Measurements from ENCODE around the gene RPL13. TPM values are rescaled to one million over a fixed set of nuclear protein-coding genes. Genes with fewer than 3 reads are reported as not detected.

The RPL13 gene
- total and polyA plus RNA-seq, 9 of the 15 experiments (the other 6 are each of a cell fraction or from before 2014, with no cell fraction given), result 227 to 6,042 (median 1,633) TPM

DNA sequence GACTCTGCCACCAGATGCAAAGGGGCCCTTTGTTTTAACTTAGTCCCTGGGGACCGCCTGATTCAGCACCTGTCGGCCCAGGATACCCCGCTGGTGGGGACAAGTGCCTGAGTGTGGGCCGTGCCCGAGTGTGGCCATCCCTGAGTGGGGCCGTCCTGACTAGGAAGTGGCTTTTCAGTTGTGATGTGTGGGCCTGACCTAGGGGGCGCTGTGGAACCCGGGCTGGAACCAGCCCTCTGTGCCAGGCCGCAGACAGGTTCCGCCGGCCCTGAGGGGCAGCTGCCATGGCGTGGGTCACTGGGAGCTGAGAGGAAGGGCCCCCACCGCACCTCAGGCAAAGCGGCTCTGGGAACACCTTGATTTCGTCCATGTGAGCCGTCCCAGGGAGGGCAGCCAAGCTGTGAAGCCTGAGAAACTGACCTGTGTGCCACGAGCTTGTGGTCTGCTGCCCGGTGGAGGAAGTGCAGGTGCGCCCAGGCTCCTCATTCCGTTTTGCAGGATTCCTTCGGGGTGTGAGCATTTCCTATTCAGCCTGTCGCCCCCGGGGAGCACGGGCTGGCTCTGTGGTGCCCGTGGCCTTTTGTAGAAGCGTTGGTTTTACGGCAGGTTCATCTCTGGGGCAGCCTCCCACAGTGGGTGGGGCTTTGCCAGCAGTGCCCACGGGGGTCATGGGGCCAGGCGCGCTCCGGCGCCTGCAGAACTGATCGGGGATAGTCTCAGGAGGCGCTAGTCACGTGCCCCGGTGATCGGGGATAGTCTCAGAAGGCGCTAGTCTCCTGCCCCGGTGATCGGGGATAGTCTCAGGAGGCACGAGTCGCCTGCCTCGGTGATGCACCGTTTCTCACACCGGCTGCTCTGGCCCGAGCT, 5.3 kb downstream of the RPL13 start (continued):
- TF ChIP-seq, protein P1, sequence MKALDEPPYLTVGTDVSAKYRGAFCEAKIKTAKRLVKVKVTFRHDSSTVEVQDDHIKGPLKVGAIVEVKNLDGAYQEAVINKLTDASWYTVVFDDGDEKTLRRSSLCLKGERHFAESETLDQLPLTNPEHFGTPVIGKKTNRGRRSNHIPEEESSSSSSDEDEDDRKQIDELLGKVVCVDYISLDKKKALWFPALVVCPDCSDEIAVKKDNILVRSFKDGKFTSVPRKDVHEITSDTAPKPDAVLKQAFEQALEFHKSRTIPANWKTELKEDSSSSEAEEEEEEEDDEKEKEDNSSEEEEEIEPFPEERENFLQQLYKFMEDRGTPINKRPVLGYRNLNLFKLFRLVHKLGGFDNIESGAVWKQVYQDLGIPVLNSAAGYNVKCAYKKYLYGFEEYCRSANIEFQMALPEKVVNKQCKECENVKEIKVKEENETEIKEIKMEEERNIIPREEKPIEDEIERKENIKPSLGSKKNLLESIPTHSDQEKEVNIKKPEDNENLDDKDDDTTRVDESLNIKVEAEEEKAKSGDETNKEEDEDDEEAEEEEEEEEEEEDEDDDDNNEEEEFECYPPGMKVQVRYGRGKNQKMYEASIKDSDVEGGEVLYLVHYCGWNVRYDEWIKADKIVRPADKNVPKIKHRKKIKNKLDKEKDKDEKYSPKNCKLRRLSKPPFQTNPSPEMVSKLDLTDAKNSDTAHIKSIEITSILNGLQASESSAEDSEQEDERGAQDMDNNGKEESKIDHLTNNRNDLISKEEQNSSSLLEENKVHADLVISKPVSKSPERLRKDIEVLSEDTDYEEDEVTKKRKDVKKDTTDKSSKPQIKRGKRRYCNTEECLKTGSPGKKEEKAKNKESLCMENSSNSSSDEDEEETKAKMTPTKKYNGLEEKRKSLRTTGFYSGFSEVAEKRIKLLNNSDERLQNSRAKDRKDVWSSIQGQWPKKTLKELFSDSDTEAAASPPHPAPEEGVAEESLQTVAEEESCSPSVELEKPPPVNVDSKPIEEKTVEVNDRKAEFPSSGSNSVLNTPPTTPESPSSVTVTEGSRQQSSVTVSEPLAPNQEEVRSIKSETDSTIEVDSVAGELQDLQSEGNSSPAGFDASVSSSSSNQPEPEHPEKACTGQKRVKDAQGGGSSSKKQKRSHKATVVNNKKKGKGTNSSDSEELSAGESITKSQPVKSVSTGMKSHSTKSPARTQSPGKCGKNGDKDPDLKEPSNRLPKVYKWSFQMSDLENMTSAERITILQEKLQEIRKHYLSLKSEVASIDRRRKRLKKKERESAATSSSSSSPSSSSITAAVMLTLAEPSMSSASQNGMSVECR (CRISPR knock-in tag; IDR thresholded peaks at IDR 0.05), result no peak
- TF ChIP-seq HSF4 (CRISPR knock-in tag; IDR thresholded peaks at IDR 0.05; ENCODE audit: borderline replicate concordance) (no peak), ZNF175 (CRISPR knock-in tag; IDR thresholded peaks at IDR 0.05; ENCODE audit: low read depth) (no peak), KDM4B (IDR thresholded peaks at IDR 0.05; ENCODE audit: borderline replicate concordance in 2 of 2, low read depth in 1 of 2) (no peak), CXXC5 (CRISPR knock-in tag; IDR thresholded peaks at IDR 0.05) (peak; percentile 50), ZNF212 (CRISPR knock-in tag; IDR thresholded peaks at IDR 0.05) (0 out of 2 replicates have a peak, but pooled peaks have one; percentile 47), CBX8 (IDR thresholded peaks at IDR 0.05; ENCODE audit: borderline replicate concordance, extremely low read depth, low read depth, low read length, poor library complexity, severe bottlenecking) (no peak), HES1 (IDR thresholded peaks at IDR 0.05; ENCODE audit: low read depth) (no peak), RBM39 (optimal IDR thresholded peaks at IDR 0.05; ENCODE audit: low read depth, low read length) (peak; percentile 30), ZNF12 (CRISPR knock-in tag; IDR thresholded peaks at IDR 0.05) (no peak), DLX4 (CRISPR knock-in tag; IDR thresholded peaks at IDR 0.05) (no peak), ZNF699 (CRISPR knock-in tag; IDR thresholded peaks at IDR 0.05; ENCODE audit: insufficient replicate concordance) (no peak), PHF8 (IDR thresholded peaks at IDR 0.05; ENCODE audit: borderline replicate concordance, low read length) (no peak), ATF2 (CRISPR knock-in tag; IDR thresholded peaks at IDR 0.05) (no peak), DPF2 (IDR thresholded peaks at IDR 0.05) (no peak), USF1 (CRISPR knock-in tag; IDR thresholded peaks at IDR 0.05) (peak; percentile 92), CREM (IDR thresholded peaks at IDR 0.05; ENCODE audit: low read depth) (0 out of 2 replicates have a peak, but pooled peaks have one; percentile 5), ZNF644 (tag; IDR thresholded peaks at IDR 0.05; ENCODE audit: low read depth) (no peak)
